ENCODE data around the gene PPP5C.

DNA sequence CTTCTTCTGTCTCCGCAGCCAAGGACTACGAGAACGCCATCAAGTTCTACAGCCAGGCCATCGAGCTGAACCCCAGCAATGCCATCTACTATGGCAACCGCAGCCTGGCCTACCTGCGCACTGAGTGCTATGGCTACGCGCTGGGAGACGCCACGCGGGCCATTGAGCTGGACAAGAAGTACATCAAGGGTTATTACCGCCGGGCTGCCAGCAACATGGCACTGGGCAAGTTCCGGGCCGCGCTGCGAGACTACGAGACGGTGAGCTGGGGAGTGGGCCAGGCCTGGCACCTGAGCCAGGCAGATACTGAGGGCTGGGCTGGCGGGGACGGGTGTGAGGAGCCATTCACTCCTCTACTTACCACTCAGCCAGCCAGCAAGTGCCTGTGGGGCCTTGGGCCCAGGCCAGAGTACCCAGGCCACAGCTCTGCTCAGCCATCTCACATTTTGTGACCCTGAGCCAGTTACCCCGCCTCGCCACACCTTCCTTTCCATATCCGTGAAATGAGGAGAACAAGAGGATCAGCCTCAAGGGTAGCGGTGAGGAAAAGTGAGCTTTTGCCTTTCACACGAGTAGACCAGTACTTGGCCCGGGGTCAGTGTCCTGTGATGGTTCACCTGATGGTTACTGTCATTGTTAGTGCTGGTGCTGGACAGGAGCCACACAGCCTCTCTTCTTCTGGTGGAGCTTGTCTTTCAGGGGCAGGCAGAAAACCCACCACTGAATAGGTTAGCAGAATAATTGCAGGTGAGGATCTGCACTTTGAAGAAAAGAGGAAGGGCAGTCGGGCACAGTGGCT lies 7.0 kb downstream of the PPP5C start:
- TF ChIP-seq, protein P1, sequence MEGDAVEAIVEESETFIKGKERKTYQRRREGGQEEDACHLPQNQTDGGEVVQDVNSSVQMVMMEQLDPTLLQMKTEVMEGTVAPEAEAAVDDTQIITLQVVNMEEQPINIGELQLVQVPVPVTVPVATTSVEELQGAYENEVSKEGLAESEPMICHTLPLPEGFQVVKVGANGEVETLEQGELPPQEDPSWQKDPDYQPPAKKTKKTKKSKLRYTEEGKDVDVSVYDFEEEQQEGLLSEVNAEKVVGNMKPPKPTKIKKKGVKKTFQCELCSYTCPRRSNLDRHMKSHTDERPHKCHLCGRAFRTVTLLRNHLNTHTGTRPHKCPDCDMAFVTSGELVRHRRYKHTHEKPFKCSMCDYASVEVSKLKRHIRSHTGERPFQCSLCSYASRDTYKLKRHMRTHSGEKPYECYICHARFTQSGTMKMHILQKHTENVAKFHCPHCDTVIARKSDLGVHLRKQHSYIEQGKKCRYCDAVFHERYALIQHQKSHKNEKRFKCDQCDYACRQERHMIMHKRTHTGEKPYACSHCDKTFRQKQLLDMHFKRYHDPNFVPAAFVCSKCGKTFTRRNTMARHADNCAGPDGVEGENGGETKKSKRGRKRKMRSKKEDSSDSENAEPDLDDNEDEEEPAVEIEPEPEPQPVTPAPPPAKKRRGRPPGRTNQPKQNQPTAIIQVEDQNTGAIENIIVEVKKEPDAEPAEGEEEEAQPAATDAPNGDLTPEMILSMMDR (IDR thresholded peaks at IDR 0.05 in 4 of 5, conservative IDR thresholded peaks at IDR 0.05 in 1 of 5), result no peak
- TF ChIP-seq POLR2A (IDR thresholded peaks at IDR 0.05), result no peak

Measured in gastrocnemius medialis (tissue), 4 donors.